Right atrium auricular region (tissue), 2 donors: ENCODE data around the gene SMCP. TPM values are rescaled to one million over a fixed set of nuclear protein-coding genes. Genes with fewer than 3 reads are reported as not detected.

Experiments used
- DNase-seq: peaks from one replicate; pipeline ENCODE4 v3.0.0-alpha.2; 2019; ENCODE audit warnings: low spot score
- H3K27ac ChIP-seq, 2 donors: fragments of 200-600 bp; sonication (generic); 1 replicate in 1 of 2; 2 replicates in 1 of 2; pipeline ENCODE4 v1.5.1; 2016 to 2019
- H3K27me3 ChIP-seq, 2 donors: fragments of 200-600 bp; sonication (generic); one replicate each; pipeline versions ENCODE4 v1.5.1 to v1.6.0; 2017 to 2019
- H3K36me3 ChIP-seq: fragments of 200-600 bp; sonication (generic); one replicate; pipeline ENCODE4 v1.5.1; 2016
- H3K4me1 ChIP-seq, 2 donors: fragments of 200-600 bp; sonication (generic); one replicate each; pipeline versions ENCODE4 v1.5.1 to v1.6.0; 2017 to 2019
- H3K4me3 ChIP-seq, 2 donors: fragments of 200-600 bp; sonication (generic); 1 replicate in 1 of 2; 2 replicates in 1 of 2; pipeline ENCODE4 v1.5.1; 2017 to 2019; ENCODE audit warnings: mild to moderate bottlenecking in 1 of 2, moderate library complexity in 1 of 2
- H3K9me3 ChIP-seq, 2 donors: fragments of 200-600 bp; sonication (generic); one replicate each; pipeline ENCODE4 v1.5.1; 2019
- CTCF ChIP-seq, 2 donors: fragments of 200-600 bp; sonication (generic); IDR thresholded peaks; one replicate each; pipeline ENCODE4 v1.5.1; 2019; ENCODE audit warnings: antibody characterized with exemption in 2 of 2
- total RNA-seq, 2 donors: library from RNA; depleted of rRNA; stranded (reverse); fragments of >200 nt; gene quantifications; one replicate each; pipeline ENCODE4 v1.1.0, GENCODE V29; 2016

SMCP gene
- not detected for total RNA-seq

- Histone ChIP-seq H3K27ac (no peak within 1 kb of the TSS), H3K9me3 (no peaks in the 10 kb centered on the region), H3K4me3 (no peak within 1 kb of the TSS), H3K4me1 (no peaks in the 10 kb centered on the region), H3K36me3 (no peaks in the 10 kb centered on the region), H3K27me3 (no peaks in the 10 kb centered on the region)
- TF ChIP-seq CTCF (IDR thresholded peaks at IDR 0.05): no peak
- no peak for DNase-seq
These were observed at the start of gene SMCP for GRCh38 chr1:152878042-152878441. SMCP (plus strand) TSS chr1:152878322; CDS start chr1:152884423, 6,101 bp downstream.

GRCh38 chr1:152836870-152837269 is 41.3 kb upstream of the SMCP start:
- no peaks in the 10 kb centered on the region for H3K36me3 ChIP-seq
- H3K4me3 ChIP-seq: no peak overlapping the region
- no peak overlapping the region for H3K27ac ChIP-seq
- H3K9me3 ChIP-seq: peaks cover 0 to 6% of the 10 kb centered on the region in 2 donors
- TF ChIP-seq CTCF (IDR thresholded peaks at IDR 0.05): no peak
- DNase-seq: no peak
- H3K27me3 ChIP-seq: no peaks in the 10 kb centered on the region
- H3K4me1 ChIP-seq: no peaks in the 10 kb centered on the region

GRCh38 chr1:152842556-152842955 is 35.6 kb upstream of the SMCP start, which contains the start of gene LCE6A:
LCE6A (plus strand) TSS chr1:152842856; CDS start chr1:152843521, 665 bp downstream.
- Histone ChIP-seq H3K4me1 (no peaks in the 10 kb centered on the region), H3K36me3 (no peaks in the 10 kb centered on the region), H3K27me3 (no peaks in the 10 kb centered on the region), H3K27ac (no peak within 1 kb of the TSS), H3K4me3 (no peak within 1 kb of the TSS), H3K9me3 (no peaks in the 10 kb centered on the region)
- TF ChIP-seq CTCF (IDR thresholded peaks at IDR 0.05): no peak
- DNase-seq: no peak

GRCh38 chr1:152855661-152856060 is 22.5 kb upstream of the SMCP start:
- Histone ChIP-seq H3K27ac (no peak overlapping the region), H3K9me3 (no peaks in the 10 kb centered on the region), H3K27me3 (no peaks in the 10 kb centered on the region), H3K36me3 (no peaks in the 10 kb centered on the region), H3K4me3 (no peak overlapping the region), H3K4me1 (no peaks in the 10 kb centered on the region)
- no peak for TF ChIP-seq CTCF (IDR thresholded peaks at IDR 0.05)
- DNase-seq: no peak

- no peak for TF ChIP-seq CTCF (IDR thresholded peaks at IDR 0.05)
- Histone ChIP-seq H3K27ac (no peak overlapping the region), H3K9me3 (no peaks in the 10 kb centered on the region), H3K36me3 (no peaks in the 10 kb centered on the region), H3K4me3 (no peak overlapping the region), H3K27me3 (no peaks in the 10 kb centered on the region), H3K4me1 (no peaks in the 10 kb centered on the region)
- DNase-seq: no peak
These were observed 20.1 kb upstream of the SMCP start for GRCh38 chr1:152858062-152858461.

GRCh38 chr1:152859696-152860095 is 18.4 kb upstream of the SMCP start, which contains the start of gene LCE7A:
LCE7A (plus strand) TSS chr1:152859996; CDS start chr1:152860698, 702 bp downstream.
- DNase-seq: no peak
- TF ChIP-seq CTCF (IDR thresholded peaks at IDR 0.05): no peak
- Histone ChIP-seq H3K27me3 (no peaks in the 10 kb centered on the region), H3K9me3 (no peaks in the 10 kb centered on the region), H3K36me3 (no peaks in the 10 kb centered on the region), H3K4me3 (no peak within 1 kb of the TSS), H3K4me1 (no peaks in the 10 kb centered on the region), H3K27ac (no peak within 1 kb of the TSS)
